ENCODE results near the gene CHCHD10.
A peak's percentile ranks its signal among the peaks of the same experiment; 100 is the strongest.

The CHCHD10 gene

GRCh38 chr22:23774114-23774921 lies 6.5 kb upstream of the CHCHD10 start:
- Histone ChIP-seq H3K36me3 (ENCODE audit: insufficient read depth, low read length) (no peaks in the 10 kb centered on the region), H3K4me1 (ENCODE audit: insufficient read depth, low read length) (peaks cover 16% of the 10 kb centered on the region), H3K4me3 (ENCODE audit: low read length) (no peak overlapping the region), H2AFZ (ENCODE audit: low read depth, low read length) (no peak overlapping the region), H3K9me3 (ENCODE audit: low read length) (no peaks in the 10 kb centered on the region), H3K27me3 (ENCODE audit: insufficient read depth, low read length) (no peaks in the 10 kb centered on the region)

- H3K4me3 ChIP-seq (ENCODE audit: low read length), result peak overlapping the region; percentile 52
- H2AFZ ChIP-seq (ENCODE audit: low read depth, low read length), result no peak overlapping the region
- H3K9me3 ChIP-seq (ENCODE audit: low read length), result no peaks in the 10 kb centered on the region
- peaks cover 17% of the 10 kb centered on the region for H3K4me1 ChIP-seq (ENCODE audit: insufficient read depth, low read length)
- no peaks in the 10 kb centered on the region for H3K36me3 ChIP-seq (ENCODE audit: insufficient read depth, low read length)
- no peaks in the 10 kb centered on the region for H3K27me3 ChIP-seq (ENCODE audit: insufficient read depth, low read length)
These were observed 5.8 kb upstream of the CHCHD10 start for GRCh38 chr22:23773483-23774113.

- Histone ChIP-seq H3K36me3 (ENCODE audit: insufficient read depth, low read length) (no peaks in the 10 kb centered on the region), H3K27me3 (ENCODE audit: insufficient read depth, low read length) (no peaks in the 10 kb centered on the region), H3K9me3 (ENCODE audit: low read length) (no peaks in the 10 kb centered on the region), H2AFZ (ENCODE audit: low read depth, low read length) (no peak within 1 kb of the TSS), H3K4me1 (ENCODE audit: insufficient read depth, low read length) (peaks cover 18% of the 10 kb centered on the region), H3K4me3 (ENCODE audit: low read length) (peak within 1 kb of the TSS; percentile 52)
These were observed 5.1 kb upstream of the CHCHD10 start, which contains the start of gene MMP11 for GRCh38 chr22:23772649-23773473. Gene MMP11 (plus strand): TSS chr22:23772849. CDS start chr22:23772871, 22 bp downstream.

- peak overlapping the region; percentile 47 for H3K4me3 ChIP-seq (ENCODE audit: low read length)
- no peaks in the 10 kb centered on the region for H3K27me3 ChIP-seq (ENCODE audit: insufficient read depth, low read length)
- no peaks in the 10 kb centered on the region for H3K9me3 ChIP-seq (ENCODE audit: low read length)
- H3K36me3 ChIP-seq (ENCODE audit: insufficient read depth, low read length), result no peaks in the 10 kb centered on the region
- H3K4me1 ChIP-seq (ENCODE audit: insufficient read depth, low read length), result peaks cover 18% of the 10 kb centered on the region
- H2AFZ ChIP-seq (ENCODE audit: low read depth, low read length), result no peak overlapping the region
These were observed 4.5 kb upstream of the CHCHD10 start for GRCh38 chr22:23772315-23772648.

GRCh38 chr22:23769321-23769965 lies 1.7 kb upstream of the CHCHD10 start:
- Histone ChIP-seq H3K27me3 (ENCODE audit: insufficient read depth, low read length) (no peaks in the 10 kb centered on the region), H3K4me1 (ENCODE audit: insufficient read depth, low read length) (peaks cover 23% of the 10 kb centered on the region), H3K36me3 (ENCODE audit: insufficient read depth, low read length) (peaks cover 10% of the 10 kb centered on the region), H3K9me3 (ENCODE audit: low read length) (no peaks in the 10 kb centered on the region), H2AFZ (ENCODE audit: low read depth, low read length) (no peak overlapping the region), H3K4me3 (ENCODE audit: low read length) (no peak overlapping the region)

- peaks cover 22% of the 10 kb centered on the region for H3K4me1 ChIP-seq (ENCODE audit: insufficient read depth, low read length)
- peak overlapping the region; percentile 58 for H3K4me3 ChIP-seq (ENCODE audit: low read length)
- H3K27me3 ChIP-seq (ENCODE audit: insufficient read depth, low read length), result no peaks in the 10 kb centered on the region
- H3K9me3 ChIP-seq (ENCODE audit: low read length), result no peaks in the 10 kb centered on the region
- H3K36me3 ChIP-seq (ENCODE audit: insufficient read depth, low read length), result peaks cover 10% of the 10 kb centered on the region
- H2AFZ ChIP-seq (ENCODE audit: low read depth, low read length), result peak overlapping the region; percentile 89
These were observed 484 bp downstream of the CHCHD10 start for GRCh38 chr22:23767303-23767672.

GRCh38 chr22:23764899-23765881 lies 2.6 kb downstream of the CHCHD10 start:
- no peak overlapping the region for H2AFZ ChIP-seq (ENCODE audit: low read depth, low read length)
- no peaks in the 10 kb centered on the region for H3K9me3 ChIP-seq (ENCODE audit: low read length)
- H3K4me1 ChIP-seq (ENCODE audit: insufficient read depth, low read length), result peaks cover 15% of the 10 kb centered on the region
- H3K4me3 ChIP-seq (ENCODE audit: low read length), result no peak overlapping the region
- peaks cover 10% of the 10 kb centered on the region for H3K36me3 ChIP-seq (ENCODE audit: insufficient read depth, low read length)
- H3K27me3 ChIP-seq (ENCODE audit: insufficient read depth, low read length), result no peaks in the 10 kb centered on the region

- H3K9me3 ChIP-seq (ENCODE audit: low read length), result no peaks in the 10 kb centered on the region
- H3K36me3 ChIP-seq (ENCODE audit: insufficient read depth, low read length), result peaks cover 10% of the 10 kb centered on the region
- H3K4me3 ChIP-seq (ENCODE audit: low read length), result no peak overlapping the region
- H3K4me1 ChIP-seq (ENCODE audit: insufficient read depth, low read length), result peaks cover 15% of the 10 kb centered on the region
- no peak overlapping the region for H2AFZ ChIP-seq (ENCODE audit: low read depth, low read length)
- no peaks in the 10 kb centered on the region for H3K27me3 ChIP-seq (ENCODE audit: insufficient read depth, low read length)
These were observed 3.8 kb downstream of the CHCHD10 start for GRCh38 chr22:23763954-23764353.

- no peak overlapping the region for H2AFZ ChIP-seq (ENCODE audit: low read depth, low read length)
- peaks cover 14% of the 10 kb centered on the region for H3K4me1 ChIP-seq (ENCODE audit: insufficient read depth, low read length)
- H3K36me3 ChIP-seq (ENCODE audit: insufficient read depth, low read length), result peaks cover 10% of the 10 kb centered on the region
- no peak overlapping the region for H3K4me3 ChIP-seq (ENCODE audit: low read length)
- no peaks in the 10 kb centered on the region for H3K9me3 ChIP-seq (ENCODE audit: low read length)
- H3K27me3 ChIP-seq (ENCODE audit: insufficient read depth, low read length), result no peaks in the 10 kb centered on the region
These were observed 4.2 kb downstream of the CHCHD10 start for GRCh38 chr22:23763579-23763945.

- no peaks in the 10 kb centered on the region for H3K27me3 ChIP-seq (ENCODE audit: insufficient read depth, low read length)
- peaks cover 13% of the 10 kb centered on the region for H3K4me1 ChIP-seq (ENCODE audit: insufficient read depth, low read length)
- H3K9me3 ChIP-seq (ENCODE audit: low read length), result no peaks in the 10 kb centered on the region
- H3K36me3 ChIP-seq (ENCODE audit: insufficient read depth, low read length), result peaks cover 10% of the 10 kb centered on the region
- no peak within 1 kb of the TSS for H2AFZ ChIP-seq (ENCODE audit: low read depth, low read length)
- H3K4me3 ChIP-seq (ENCODE audit: low read length), result no peak within 1 kb of the TSS
These were observed 4.8 kb downstream of the CHCHD10 start, which contains the start of gene C22orf15 for GRCh38 chr22:23762842-23763578. Gene C22orf15 (plus strand): TSS chr22:23762990. CDS start chr22:23763307, 317 bp downstream.

- no peaks in the 10 kb centered on the region for H3K27me3 ChIP-seq (ENCODE audit: insufficient read depth, low read length)
- H2AFZ ChIP-seq (ENCODE audit: low read depth, low read length), result no peak overlapping the region
- H3K4me3 ChIP-seq (ENCODE audit: low read length), result no peak overlapping the region
- H3K4me1 ChIP-seq (ENCODE audit: insufficient read depth, low read length), result peaks cover 8% of the 10 kb centered on the region
- peaks cover 4% of the 10 kb centered on the region for H3K36me3 ChIP-seq (ENCODE audit: insufficient read depth, low read length)
- no peaks in the 10 kb centered on the region for H3K9me3 ChIP-seq (ENCODE audit: low read length)
These were observed 7.7 kb downstream of the CHCHD10 start for GRCh38 chr22:23760056-23760455.
